SHP77 treated with DMSO at 0.1 percent for 48 hours (cell line): Measurements from ENCODE around the gene COL6A1.

Experiments used
- DNase-seq: peaks from one replicate; lab custom pipeline; 2025; lab: John Stamatoyannopoulos, UW

Gene COL6A1

DNA sequence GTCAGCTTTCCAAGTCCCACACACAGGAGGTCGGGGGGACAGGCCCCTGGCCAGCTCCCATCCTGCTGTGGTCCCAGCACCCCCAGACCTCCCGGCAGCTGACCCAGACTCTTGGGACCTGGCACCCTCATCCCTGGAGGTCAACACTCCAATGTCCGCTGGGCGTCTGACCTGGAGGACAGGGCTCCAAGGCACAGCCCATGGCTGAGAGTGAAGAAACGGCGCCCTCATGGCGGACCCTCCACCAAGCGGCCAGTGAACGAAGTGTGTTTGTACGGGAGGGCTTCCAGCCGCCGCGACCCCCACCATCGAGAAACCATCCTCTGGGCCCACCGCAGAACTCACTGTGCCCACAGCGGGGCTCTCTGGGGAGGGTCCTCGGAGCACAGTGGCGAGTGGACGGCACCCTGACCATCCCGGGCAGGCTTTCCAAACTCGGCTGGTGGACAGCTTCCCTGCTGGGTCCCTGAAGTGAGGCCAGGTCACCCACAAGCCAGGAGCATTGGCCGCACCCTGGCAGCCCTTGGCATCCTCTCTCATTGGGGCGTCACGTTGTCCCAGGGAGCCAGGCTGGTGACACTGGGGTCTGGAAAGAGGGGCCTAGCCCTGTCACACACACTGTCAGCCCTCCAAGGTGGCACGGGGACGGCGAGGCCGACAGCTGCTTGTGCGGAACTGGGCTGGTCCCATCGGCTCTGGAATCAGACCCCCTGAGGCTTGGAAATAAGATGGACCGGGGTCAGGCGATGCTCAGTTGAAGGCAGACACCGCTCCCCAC lies 68.5 kb downstream of the COL6A1 start:
- no peak for DNase-seq

DNA sequence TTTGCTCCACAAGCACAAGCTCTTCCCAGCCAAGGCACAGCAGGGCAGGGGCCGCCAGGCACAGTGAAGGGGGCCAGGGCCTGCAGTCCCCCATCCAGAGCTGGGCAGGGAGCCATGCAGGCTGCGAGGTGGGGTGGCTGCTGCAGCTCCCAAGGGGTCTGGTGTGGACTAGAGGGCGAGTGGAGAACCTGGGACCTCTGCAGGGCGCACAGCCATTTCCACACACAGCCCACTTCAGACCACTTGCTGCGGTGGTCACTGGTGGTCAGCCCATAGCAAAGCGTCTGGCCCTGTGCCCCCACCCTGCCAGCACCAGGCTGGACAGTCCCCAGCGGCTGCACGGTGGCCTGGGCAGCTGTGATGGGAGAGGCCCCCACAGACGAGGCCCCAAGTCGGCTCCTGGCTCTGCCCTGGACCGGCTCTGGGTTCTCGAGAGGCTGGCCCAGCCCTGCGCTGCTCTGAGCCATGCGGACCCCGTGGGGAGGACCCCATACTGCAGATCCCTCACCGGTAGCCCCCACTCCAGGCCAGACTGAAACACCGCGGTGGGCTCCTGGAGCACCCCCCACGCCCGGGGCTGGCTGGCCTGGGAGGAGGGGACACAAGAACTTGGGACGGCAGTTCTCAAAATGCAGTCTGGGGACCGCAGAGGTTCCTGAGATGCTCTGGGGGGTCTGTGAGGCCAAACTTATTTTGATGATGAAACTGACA lies 69.3 kb downstream of the COL6A1 start:
- no peak for DNase-seq

DNA sequence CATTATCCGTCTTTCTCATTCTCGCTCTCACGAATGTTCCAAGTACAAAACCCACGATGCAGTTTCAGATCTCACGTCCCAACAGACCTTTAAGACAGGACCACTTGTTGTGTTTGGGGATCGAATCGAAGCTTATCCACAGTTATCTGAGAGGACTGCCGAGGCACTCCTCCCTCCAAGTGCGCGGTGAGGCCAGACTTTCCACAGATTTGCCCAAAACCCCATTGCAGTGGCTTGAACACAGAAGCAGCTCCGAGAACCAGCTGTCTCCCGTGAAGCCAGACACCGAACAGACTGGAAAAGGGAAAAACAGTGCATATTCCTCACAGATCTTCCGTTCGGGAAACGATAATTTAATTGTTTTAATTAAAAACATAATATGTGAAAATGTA lies 69.8 kb downstream of the COL6A1 start:
- no peak for DNase-seq

DNA sequence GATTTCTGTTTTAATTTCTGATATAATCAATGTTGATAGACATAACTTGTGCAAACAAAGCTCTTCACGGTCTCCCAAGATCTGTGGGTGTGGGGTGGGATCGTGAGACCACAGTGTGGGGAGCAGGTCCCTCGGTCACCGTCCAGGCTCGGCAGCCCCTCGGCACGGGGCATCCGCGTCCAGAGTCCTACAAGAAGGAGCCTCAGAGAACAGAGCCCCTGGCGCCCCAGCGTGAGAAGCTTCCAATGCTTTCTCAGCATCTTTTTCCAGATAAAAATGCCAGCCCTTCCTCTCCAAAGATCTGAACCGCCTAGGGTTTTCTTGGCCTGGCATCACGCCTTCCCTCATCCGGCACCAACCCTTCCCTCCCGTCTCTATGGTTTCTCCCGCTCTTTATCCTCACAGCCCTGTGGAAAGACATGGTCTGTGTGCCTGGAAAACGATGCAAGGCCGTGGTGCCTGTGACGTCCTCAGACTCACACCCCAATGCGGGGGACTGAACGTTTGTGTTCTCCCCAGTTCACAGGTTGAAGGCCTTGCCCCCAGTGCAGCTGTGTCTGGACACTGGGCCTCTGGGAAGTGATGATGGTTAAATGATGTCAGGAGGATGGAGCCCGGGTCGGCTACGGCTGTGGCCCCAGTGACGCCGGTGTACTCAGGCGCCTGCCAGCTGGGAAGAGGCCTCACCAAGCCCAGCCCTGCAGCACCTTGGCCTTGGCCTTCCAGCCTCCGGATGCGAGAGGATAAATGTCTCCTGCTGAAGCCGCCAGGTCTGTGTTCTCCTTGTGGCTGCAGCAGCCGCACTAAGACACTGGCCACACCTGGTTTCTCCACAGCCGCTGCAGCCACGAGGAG lies 70.5 kb downstream of the COL6A1 start:
- no peak for DNase-seq

DNA sequence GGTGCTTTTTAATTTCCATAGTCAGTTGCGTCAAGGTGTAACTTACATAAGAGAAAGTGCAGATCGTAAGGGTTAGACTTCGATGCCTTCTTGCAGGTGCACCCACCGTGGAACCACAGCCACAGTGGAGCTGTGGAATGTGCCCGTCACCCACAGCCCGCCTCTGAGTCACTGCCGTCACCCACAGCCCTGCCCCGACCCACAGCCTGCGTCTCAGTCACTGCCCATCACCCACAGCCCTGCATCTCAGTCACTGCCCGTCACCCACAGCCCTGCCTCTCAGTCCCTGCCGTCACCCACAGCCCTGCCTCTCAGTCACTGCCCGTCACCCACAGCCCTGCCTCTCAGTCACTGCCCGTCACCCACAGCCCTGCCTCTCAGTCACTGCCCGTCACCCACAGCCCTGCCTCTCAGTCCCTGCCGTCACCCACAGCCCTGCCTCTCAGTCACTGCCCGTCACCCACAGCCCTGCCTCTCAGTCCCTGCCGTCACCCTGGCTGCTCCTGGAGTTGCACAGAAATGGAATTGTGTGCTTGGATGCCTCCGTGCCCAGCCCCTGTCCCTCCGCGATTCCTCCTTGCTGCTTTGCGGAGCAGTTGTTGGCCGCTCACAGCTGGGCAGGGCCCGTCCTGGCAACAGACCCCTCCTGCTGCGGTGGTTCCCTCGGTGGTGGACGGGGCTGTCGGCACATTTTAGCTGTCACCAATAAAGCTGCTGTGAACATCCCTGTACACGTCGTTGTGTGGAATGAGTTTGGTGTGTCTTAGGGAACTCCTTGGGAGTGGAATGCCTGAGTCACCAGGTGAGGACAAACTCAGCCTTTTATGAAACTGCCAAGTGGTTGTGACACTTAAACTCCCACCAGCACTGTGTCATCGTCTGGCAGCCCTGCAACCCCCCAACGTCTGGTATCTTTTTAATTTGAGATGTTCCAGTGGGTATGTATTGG lies 71.4 kb downstream of the COL6A1 start:
- no peak for DNase-seq

DNA sequence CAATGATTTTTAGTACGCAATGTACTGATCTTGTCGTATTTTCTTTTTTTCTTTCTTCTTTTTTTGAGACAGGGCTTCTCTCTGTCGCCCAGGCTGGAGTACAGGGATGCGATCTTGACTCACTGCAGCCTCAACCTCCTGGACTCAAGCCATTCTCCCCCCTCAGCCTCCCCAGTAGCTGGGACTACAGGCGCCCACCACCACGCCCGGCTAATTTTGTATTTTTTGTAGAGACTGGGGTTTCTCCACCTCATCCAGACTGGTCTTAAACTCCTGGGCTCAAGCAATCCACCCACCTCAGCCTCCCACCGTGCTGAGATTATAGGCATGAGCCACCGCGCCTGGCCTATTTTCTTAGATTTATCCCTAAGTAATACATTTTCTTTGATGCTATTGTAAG lies 72.5 kb downstream of the COL6A1 start:
- no peak for DNase-seq

DNA sequence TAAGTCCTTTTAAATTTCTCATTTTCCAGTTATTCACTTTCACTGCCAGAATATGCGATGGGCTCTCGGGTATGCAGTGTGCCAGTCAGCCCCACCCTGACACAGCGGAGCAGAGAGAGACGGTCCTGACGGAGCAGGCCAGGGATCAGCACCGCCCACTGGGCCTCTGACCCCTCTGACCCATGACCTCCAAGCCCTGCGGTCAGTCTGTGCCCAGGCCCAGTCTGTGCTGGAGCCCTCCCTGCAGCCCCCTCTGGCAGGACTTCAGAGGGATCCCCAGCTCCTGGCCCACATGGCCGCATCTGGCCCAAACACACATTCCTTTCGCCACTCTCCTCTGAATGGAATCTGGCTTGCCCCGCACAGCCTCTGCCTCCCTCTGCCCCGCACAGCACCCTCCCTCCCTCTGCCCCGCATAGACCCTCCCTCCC lies 72.9 kb downstream of the COL6A1 start:
- DNase-seq, result no peak
